ENCODE data around the gene LMNA. TPM values are rescaled to one million over a fixed set of nuclear protein-coding genes. Genes with fewer than 3 reads are reported as not detected.
"Not testable (repeated sequence)": the region's sequence is repeated elsewhere in the genome, so short reads cannot be mapped to it uniquely, and the experiment has no call there.

Gene LMNA
- total and polyA plus RNA-seq, 4 donors, result 94.3 to 1,067 (median 438) TPM

DNA sequence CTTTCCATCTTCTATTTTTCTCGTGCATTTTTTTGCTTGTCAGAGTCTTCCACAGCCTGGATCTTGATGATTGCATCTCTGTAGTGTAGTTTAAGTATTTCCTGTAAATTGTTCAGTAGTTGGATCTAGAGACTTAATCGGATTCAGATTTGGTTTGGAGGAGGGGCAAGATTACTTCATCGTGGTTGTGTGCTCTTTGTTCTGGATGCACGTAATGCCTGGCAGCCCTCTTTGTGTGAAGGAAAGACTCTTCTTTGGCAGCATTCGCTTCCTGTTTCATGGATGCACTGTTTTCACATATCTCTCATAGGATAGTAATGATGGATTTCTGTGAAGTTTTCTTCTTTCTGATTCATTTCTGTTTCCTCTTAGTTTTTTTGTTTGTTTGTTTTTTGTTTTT lies 53.0 kb downstream of the LMNA start:
- Histone ChIP-seq H3K27ac (ENCODE audit: low read depth in 1 of 2, low read length in 2 of 2) (no peak overlapping the region), H3K4me1 (ENCODE audit: control insufficient read depth in 1 of 2, insufficient read depth in 2 of 2, low read length in 2 of 2) (no peaks in the 10 kb centered on the region), H3K27me3 (ENCODE audit: control insufficient read depth in 1 of 2, insufficient read depth in 2 of 2, low read length in 1 of 2) (no peaks in the 10 kb centered on the region), H3K4me3 (ENCODE audit: low read length in 2 of 2) (no peak overlapping the region), H3K36me3 (ENCODE audit: control insufficient read depth in 1 of 2, insufficient read depth in 2 of 2, low read length in 1 of 2) (no peaks in the 10 kb centered on the region), H3K9me3 (ENCODE audit: control insufficient read depth, low read length) (no peaks in the 10 kb centered on the region)
- intact Hi-C loops (cut with DNase I), result no loop called here
- WGBS, 2 donors, result 80 to 86% methylated on average over 5 of the region's 5 CpGs
- DNase-seq, result no peak
- ATAC-seq (ENCODE audit: low FRiP score), result no peak

DNA sequence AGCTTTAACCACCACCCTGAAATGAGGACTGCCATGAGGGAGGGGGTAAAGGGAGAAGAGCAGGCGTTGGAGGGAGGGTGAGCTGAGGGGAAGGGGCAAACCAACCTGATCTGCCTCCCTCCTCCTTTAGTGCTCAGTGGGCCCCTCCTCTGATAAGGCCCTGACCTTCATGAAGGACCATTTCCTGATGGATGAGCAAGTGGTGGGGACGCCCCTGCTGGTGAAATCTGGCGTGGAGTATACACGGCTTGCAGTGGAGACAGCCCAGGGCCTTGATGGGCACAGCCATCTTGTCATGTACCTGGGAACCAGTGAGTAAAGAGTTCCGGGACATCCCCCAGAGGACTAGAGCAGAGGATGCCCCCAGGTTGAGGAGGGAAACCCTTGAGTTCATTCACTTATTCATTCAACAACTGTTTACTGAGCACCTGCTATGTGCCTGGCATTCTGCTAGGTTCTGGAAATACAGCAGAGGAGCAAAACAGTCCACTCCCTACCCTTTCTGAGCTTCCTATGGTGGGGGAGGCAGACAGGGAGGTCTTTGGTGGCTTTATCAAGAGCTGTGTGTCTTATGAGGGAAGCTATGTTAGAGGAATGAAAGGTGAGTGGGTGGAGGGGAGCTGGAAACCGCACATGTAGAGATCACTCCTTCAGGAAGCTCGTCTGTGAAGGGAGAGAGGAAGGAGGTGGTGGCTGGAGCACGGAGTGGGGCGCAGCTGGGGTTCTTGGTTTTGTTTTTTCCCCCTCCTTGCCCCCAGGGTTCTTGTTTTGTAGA lies 58.4 kb downstream of the LMNA start:
- Histone ChIP-seq H3K36me3 (ENCODE audit: control insufficient read depth in 1 of 2, insufficient read depth in 2 of 2, low read length in 1 of 2) (no peaks in the 10 kb centered on the region), H3K4me3 (ENCODE audit: low read length in 2 of 2) (no peak overlapping the region), H3K4me1 (ENCODE audit: control insufficient read depth in 1 of 2, insufficient read depth in 2 of 2, low read length in 2 of 2) (no peaks in the 10 kb centered on the region), H3K27ac (ENCODE audit: low read depth in 1 of 2, low read length in 2 of 2) (no peak overlapping the region), H3K9me3 (ENCODE audit: control insufficient read depth, low read length) (no peaks in the 10 kb centered on the region), H3K27me3 (ENCODE audit: control insufficient read depth in 1 of 2, insufficient read depth in 2 of 2, low read length in 1 of 2) (no peaks in the 10 kb centered on the region)
- ATAC-seq (ENCODE audit: low FRiP score) (no peak), DNase-seq (no peak)
- 90 to 95% methylated on average over 9 of the region's 9 CpGs for WGBS, 2 donors
- intact Hi-C loops (cut with DNase I), result no loop called here

DNA sequence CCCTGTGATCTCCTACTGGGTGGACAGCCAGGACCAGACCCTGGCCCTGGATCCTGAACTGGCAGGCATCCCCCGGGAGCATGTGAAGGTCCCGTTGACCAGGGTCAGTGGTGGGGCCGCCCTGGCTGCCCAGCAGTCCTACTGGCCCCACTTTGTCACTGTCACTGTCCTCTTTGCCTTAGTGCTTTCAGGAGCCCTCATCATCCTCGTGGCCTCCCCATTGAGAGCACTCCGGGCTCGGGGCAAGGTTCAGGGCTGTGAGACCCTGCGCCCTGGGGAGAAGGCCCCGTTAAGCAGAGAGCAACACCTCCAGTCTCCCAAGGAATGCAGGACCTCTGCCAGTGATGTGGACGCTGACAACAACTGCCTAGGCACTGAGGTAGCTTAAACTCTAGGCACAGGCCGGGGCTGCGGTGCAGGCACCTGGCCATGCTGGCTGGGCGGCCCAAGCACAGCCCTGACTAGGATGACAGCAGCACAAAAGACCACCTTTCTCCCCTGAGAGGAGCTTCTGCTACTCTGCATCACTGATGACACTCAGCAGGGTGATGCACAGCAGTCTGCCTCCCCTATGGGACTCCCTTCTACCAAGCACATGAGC lies 62.2 kb downstream of the LMNA start:
- no peaks in the 10 kb centered on the region for H3K27me3 ChIP-seq (ENCODE audit: control insufficient read depth in 1 of 2, insufficient read depth in 2 of 2, low read length in 1 of 2)
- no peaks in the 10 kb centered on the region for H3K9me3 ChIP-seq (ENCODE audit: control insufficient read depth, low read length)
- 80 to 83% methylated on average over 12 of the region's 12 CpGs for WGBS, 2 donors
- H3K4me3 ChIP-seq (ENCODE audit: low read length in 2 of 2), result no peak overlapping the region
- H3K36me3 ChIP-seq (ENCODE audit: control insufficient read depth in 1 of 2, insufficient read depth in 2 of 2, low read length in 1 of 2), result no peaks in the 10 kb centered on the region
- no peak overlapping the region for H3K27ac ChIP-seq (ENCODE audit: low read depth in 1 of 2, low read length in 2 of 2)
- no peak for DNase-seq
- no peaks in the 10 kb centered on the region for H3K4me1 ChIP-seq (ENCODE audit: control insufficient read depth in 1 of 2, insufficient read depth in 2 of 2, low read length in 2 of 2)
- ATAC-seq (ENCODE audit: low FRiP score), result peak; percentile 46
- intact Hi-C loops (cut with DNase I), result no loop called here

DNA sequence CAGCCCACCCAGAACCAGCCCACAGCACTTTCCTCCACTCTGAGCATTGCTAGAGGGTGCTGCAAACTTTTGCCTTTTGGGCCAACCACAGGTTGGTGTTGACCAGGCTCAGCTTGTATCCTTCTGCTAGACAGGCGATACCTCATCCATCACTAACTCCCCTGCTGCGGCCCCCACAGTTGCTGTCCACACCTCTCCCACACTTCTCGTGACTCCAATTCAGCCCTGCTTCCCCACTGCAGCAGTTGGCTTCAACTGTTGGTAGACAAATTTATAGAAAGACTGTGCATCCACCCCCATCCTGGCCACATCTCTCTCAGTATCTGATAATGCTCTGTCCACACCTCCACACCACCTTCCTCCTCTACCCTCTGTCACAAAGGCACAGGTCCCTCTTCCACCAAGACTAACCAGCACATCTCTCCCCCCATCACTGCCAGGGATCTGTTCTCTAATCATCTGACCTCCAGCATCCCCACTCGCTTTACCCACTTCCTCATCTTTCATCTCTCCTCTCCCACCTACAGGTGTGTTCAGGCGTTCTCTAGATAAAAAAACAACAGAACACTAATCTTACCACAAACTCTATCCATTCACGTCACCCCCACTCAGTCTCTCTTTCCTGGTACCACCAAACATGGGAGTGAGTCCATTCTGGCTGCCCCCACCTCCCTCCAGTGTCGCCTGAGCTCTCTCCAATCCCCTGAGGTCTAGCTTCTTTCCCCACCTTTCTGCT lies 63.6 kb downstream of the LMNA start:
- H3K9me3 ChIP-seq (ENCODE audit: control insufficient read depth, low read length), result no peaks in the 10 kb centered on the region
- 87 to 88% methylated on average over 7 of the region's 7 CpGs for WGBS, 2 donors
- H3K36me3 ChIP-seq (ENCODE audit: control insufficient read depth in 1 of 2, insufficient read depth in 2 of 2, low read length in 1 of 2), result no peaks in the 10 kb centered on the region
- H3K27me3 ChIP-seq (ENCODE audit: control insufficient read depth in 1 of 2, insufficient read depth in 2 of 2, low read length in 1 of 2), result no peaks in the 10 kb centered on the region
- H3K27ac ChIP-seq (ENCODE audit: low read depth in 1 of 2, low read length in 2 of 2), result no peak overlapping the region
- H3K4me1 ChIP-seq (ENCODE audit: control insufficient read depth in 1 of 2, insufficient read depth in 2 of 2, low read length in 2 of 2), result no peaks in the 10 kb centered on the region
- no peak overlapping the region for H3K4me3 ChIP-seq (ENCODE audit: low read length in 2 of 2)
- no peak for ATAC-seq (ENCODE audit: low FRiP score)
- DNase-seq, result no peak
- intact Hi-C loops (cut with DNase I), result no loop called here

DNA sequence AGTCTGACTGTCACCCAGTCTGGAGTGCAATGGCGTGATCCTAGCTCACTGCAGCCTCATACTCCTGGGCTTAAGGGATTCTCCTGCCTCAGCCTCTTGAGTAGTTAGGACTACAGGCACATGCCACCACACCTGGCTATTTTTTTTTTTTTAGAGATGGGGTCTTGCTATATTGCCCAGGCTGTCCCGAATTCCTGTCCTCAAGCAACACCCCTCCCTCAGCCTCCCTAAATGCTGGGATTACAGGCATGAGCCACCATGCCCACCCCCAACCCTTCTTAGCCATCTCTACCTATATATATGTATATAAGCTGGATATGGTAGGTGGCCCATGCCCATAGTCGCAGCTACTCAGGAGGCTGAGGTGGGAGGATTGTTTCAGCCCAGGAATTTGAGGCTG lies 66.0 kb downstream of the LMNA start:
- WGBS, 2 donors, result 92 to 94% methylated on average over 3 of the region's 3 CpGs
- intact Hi-C loops (cut with DNase I), result no loop called here
- H3K9me3 ChIP-seq (ENCODE audit: control insufficient read depth, low read length), result no peaks in the 10 kb centered on the region
- H3K27me3 ChIP-seq (ENCODE audit: control insufficient read depth in 1 of 2, insufficient read depth in 2 of 2, low read length in 1 of 2), result no peaks in the 10 kb centered on the region
- H3K4me1 ChIP-seq (ENCODE audit: control insufficient read depth in 1 of 2, insufficient read depth in 2 of 2, low read length in 2 of 2), result no peaks in the 10 kb centered on the region
- no peak overlapping the region for H3K27ac ChIP-seq (ENCODE audit: low read depth in 1 of 2, low read length in 2 of 2)
- no peak overlapping the region for H3K4me3 ChIP-seq (ENCODE audit: low read length in 2 of 2)
- no peaks in the 10 kb centered on the region for H3K36me3 ChIP-seq (ENCODE audit: control insufficient read depth in 1 of 2, insufficient read depth in 2 of 2, low read length in 1 of 2)
- ATAC-seq (ENCODE audit: low FRiP score) (no peak), DNase-seq (no peak)

DNA sequence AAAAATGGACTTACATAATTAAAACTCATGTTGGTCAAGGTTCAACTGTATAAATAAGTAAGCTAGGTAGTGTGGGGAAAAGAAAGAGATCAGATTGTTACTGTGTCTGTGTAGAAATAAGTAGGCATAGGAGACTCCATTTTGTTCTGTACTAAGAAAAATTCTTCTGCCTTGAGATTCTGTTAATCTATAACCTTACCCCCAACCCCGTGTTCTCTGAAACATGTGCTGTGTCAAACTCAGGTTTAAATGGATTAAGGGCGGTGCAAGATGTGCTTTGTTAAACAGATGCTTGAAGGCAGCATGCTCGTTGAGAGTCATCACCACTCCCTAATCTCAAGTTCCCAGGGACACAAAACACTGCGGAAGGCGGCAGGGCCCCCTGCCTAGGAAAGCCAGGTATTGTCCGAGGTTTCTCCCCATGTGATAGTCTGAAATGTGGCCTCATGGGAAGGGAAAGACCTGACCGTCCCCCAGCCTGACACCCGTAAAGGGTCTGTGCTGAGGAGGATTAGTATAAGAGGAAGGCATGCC lies 66.9 kb downstream of the LMNA start:
- H3K36me3 ChIP-seq (ENCODE audit: control insufficient read depth in 1 of 2, insufficient read depth in 2 of 2, low read length in 1 of 2); intact Hi-C loops (cut with DNase I): not testable (repeated sequence)

DNA sequence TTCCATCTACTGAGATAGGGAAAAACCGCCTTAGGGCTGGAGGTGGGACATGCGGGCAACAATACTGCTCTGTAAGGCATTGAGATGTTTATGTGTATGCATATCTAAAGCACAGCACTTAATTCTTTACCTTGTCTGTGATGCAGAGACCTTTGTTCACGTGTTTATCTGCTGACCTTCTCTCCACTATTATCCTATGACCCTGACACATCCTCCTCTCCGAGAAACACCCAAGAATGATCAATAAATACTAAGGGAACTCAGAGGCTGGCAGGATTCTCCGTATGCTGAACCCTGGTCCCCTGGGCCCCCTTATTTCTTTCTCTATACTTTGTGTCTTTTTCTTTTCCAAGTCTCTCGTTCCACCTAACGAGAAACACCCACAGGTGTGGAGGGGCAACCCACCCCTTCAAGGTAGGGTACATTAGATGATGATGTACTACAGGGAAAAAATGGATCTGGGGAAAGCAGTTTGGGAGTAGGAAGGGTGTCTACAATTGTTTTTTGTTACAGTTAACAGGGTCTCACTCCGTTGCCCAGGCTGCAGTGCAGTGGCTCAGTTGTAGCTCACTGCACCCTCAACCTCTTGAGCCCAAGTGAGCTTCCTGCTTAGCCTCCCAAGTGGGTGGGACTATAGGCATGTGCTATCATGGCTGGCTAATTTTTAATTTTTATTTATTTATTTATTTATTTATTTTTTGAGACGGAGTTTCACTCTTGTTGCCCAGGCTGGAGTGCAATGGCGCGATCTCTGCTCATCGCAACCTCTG lies 67.7 kb downstream of the LMNA start:
- H3K9me3 ChIP-seq (ENCODE audit: control insufficient read depth, low read length); ATAC-seq (ENCODE audit: low FRiP score); H3K27me3 ChIP-seq (ENCODE audit: control insufficient read depth in 1 of 2, insufficient read depth in 2 of 2, low read length in 1 of 2); H3K4me1 ChIP-seq (ENCODE audit: control insufficient read depth in 1 of 2, insufficient read depth in 2 of 2, low read length in 2 of 2); DNase-seq; H3K4me3 ChIP-seq (ENCODE audit: low read length in 2 of 2); H3K27ac ChIP-seq (ENCODE audit: low read depth in 1 of 2, low read length in 2 of 2); H3K36me3 ChIP-seq (ENCODE audit: control insufficient read depth in 1 of 2, insufficient read depth in 2 of 2, low read length in 1 of 2); intact Hi-C loops (cut with DNase I): not testable (repeated sequence)
- 78 to 85% methylated on average over 12 of the region's 12 CpGs for WGBS, 2 donors

More for the DNA sequence above, 66.9 kb downstream of the LMNA start:
- H3K4me3 ChIP-seq (ENCODE audit: low read length in 2 of 2); H3K4me1 ChIP-seq (ENCODE audit: control insufficient read depth in 1 of 2, insufficient read depth in 2 of 2, low read length in 2 of 2); H3K9me3 ChIP-seq (ENCODE audit: control insufficient read depth, low read length); H3K27me3 ChIP-seq (ENCODE audit: control insufficient read depth in 1 of 2, insufficient read depth in 2 of 2, low read length in 1 of 2); DNase-seq; ATAC-seq (ENCODE audit: low FRiP score); H3K27ac ChIP-seq (ENCODE audit: low read depth in 1 of 2, low read length in 2 of 2): not testable (repeated sequence)
- 45 to 52% methylated on average over 8 of the region's 8 CpGs for WGBS, 2 donors

DNA sequence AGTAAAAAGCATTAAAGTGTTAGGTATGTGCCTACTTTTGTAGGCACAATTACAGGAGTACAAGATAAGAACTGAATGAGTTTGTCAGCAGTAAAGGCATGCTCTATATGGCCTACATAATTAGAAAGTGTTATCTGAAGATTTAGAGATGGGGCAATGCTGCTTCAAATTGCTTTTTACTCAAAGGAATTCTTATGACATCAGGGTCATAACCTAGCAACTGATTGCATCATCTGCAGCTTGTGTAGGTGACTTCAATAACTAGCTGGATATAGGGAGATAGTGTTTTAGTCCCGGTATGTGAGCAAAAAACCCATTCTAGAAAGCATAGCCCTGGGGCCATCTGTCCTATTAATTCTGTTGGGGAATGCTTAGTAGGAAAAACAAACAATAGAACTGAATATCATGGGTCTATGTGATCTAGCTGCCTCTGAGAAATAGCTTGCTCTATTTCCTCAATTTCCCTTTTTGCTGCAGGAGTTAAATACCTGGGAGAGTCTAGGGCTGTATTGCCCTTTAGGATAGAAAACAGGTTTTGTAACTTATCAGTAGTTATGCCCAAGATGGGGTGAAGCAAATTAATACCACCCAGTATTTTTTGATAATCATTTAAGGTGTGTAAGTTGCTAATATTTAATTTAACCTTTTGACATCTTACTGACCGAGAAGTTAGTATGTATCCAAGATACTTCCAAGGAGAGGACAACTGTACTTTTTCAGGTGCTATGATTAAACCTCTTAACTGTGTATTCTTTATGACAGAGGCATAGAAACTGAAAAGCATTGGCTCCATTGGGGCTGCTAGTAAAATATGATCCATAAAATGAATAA lies 72.1 kb downstream of the LMNA start:
- H3K9me3 ChIP-seq (ENCODE audit: control insufficient read depth, low read length); H3K27ac ChIP-seq (ENCODE audit: low read depth in 1 of 2, low read length in 2 of 2); H3K4me1 ChIP-seq (ENCODE audit: control insufficient read depth in 1 of 2, insufficient read depth in 2 of 2, low read length in 2 of 2); ATAC-seq (ENCODE audit: low FRiP score); H3K4me3 ChIP-seq (ENCODE audit: low read length in 2 of 2); H3K27me3 ChIP-seq (ENCODE audit: control insufficient read depth in 1 of 2, insufficient read depth in 2 of 2, low read length in 1 of 2); DNase-seq; intact Hi-C loops (cut with DNase I); H3K36me3 ChIP-seq (ENCODE audit: control insufficient read depth in 1 of 2, insufficient read depth in 2 of 2, low read length in 1 of 2): not testable (repeated sequence)
- WGBS, 2 donors, result 87 to 93% methylated on average over 2 of the region's 2 CpGs

Measured in aorta (tissue), 5 donors.